Stimulated activated CD8-positive, alpha-beta memory T cell treated with anti-CD3 and anti-CD28 coated beads, Interleukin-2, amount 100 ng/mL, for 48 hours (primary cell): Measurements from ENCODE around the gene ZNF600.
A peak's percentile ranks its signal among the peaks of the same experiment; 100 is the strongest.
"Not testable (repeated sequence)": the region's sequence is repeated elsewhere in the genome, so short reads cannot be mapped to it uniquely, and the experiment has no call there.

ENCODE experiments used
- DNase-seq, 2 donors: peaks; one replicate each; pipeline ENCODE4 v3.0.0-alpha.2; 2020; ENCODE audit warnings: low read depth in 2 of 2

The ZNF600 gene

DNA sequence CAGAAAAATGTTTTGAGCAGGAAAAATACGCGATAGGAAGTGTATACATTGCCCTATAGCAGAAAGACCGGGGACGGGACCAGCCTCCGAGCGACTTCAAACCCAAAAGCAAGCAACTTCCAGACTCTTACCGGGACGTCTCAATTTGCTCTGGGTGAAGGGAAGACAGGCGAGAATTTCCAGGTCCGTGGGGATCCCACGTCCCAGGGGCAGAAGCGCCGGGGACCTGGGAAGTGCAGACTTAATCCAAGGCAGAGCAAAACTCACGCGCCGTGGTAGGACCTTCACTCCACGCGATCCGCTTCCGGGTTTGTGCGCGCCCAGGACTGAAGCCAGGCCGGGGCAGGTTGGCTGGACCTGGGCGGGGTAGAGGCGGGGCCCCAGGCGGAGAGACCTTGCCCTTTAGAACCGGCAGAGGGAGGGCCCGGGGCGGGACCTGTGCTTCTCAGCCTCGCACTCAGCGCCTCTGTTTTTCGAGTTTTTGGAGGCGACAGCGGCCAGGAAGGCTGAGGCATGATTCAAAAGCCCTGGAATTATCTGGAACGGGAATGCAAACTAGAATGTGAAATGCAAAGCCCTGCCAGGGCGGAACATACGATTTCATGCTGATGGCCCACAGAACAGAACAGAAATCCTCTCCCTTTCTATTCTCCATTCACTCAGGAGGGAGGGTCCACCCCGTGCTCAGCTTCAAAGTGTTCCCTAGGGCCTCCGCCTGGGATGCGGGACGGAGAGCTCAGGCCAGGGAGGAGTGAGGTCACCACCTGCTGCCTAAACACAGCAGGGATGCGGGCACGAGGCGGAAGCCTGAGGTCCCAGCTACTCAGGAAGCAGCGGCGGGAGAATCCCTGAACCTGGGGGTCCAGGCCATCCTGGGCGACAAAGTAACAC lies at the start of gene ZNF600:
ZNF600 (minus strand) TSS at position 328 of the 891 bp plus-strand sequence. CDS start 7,903 bp downstream, outside the sequence.
- DNase-seq: peak; percentile 57 to 76

DNA sequence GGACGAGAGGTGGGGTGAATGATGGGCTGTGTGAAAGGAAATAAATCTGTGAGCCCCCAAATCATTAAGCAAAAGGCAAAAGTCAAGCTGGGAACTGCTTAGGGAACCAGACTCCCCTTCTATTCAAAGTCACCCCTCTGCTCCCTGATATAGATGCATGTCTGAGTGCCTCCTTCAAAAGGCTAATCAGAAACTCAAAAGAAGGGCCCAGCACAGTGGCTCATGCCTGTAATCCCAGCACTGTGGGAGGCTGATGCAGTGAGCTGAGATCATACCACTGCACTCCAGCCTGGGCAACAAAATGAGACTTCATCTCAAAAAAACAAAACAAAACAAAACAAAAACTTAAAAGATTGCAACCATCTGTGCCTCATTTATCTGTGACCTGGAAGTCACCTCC lies 47.7 kb upstream of the ZNF600 start:
- not testable (repeated sequence) for DNase-seq

DNA sequence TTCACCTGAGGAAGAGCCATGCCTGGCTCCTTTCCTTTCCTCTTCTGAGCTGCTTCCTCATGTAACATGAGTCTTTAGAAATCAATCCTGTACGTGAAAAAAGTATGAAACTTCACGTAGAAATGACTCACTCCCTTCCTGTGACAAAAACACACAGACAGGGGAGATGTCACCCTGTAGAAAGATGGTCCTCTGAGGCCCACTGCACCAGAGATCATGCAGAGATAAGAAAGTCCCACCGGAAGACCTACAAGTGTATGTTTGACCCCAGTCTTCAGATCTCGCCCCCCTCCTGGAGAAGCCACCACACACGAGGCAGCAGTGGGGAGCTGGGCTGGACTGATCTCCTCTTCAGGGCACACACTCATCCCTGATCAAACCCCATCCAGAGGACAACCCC lies 47.0 kb upstream of the ZNF600 start:
- not testable (repeated sequence) for DNase-seq

DNA sequence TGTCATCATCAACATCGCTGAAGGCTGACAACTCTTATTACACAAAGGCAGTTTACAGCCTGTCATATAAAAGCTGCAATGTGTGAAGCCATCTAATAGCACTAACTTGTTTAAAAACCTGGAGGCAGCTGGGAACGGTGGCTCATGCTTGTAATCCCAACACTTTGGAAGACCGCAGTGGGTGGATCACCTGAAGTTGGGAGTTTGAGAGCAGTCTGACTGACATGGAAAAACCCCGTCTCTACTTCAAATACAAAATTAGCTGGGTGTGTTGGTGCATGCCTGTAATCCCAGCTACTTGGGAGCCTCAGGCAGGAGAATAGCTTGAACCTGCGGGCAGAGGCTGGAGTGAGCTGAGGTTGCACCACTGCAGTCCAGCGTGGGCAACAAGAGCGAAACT lies 43.3 kb upstream of the ZNF600 start:
- DNase-seq: not testable (repeated sequence)

DNA sequence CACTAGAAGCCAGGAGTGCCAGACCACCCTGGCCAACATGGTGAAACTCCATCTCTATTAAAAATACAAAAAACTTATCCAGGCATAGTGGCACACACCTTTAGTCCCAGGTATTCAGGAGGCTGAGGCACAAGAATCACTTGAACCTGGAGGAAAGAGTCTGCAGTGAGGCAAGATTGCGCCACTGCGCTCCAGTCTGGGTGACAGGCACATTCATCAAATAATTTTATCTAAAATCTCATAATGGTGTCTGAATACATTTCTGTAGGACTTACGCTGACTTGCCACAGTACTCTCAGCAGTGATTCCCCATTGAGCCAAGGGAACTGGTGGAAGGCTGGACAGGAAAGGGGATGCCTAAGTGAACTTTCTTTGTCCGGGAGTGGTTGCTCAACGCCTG lies 39.2 kb upstream of the ZNF600 start:
- no peak for DNase-seq

DNA sequence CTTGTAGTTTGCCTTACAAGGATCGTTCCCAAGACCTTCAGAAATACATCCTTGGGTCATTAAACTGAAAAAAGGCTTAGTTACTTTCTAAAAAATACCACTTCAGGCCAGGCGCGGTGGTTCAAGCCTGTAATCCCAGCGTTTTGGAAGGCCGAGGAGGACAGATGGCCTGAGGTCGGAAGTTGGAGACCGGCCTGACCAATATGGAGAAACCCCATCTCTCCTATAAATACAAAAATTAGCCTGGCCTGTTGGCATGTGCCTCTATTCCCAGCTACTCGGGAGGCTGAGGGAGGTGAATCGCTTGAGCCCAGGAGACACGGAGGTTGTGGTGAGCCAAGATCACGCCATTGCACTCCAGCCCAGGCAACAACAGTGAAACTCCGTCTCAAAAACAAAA lies 37.1 kb upstream of the ZNF600 start:
- DNase-seq: no peak

DNA sequence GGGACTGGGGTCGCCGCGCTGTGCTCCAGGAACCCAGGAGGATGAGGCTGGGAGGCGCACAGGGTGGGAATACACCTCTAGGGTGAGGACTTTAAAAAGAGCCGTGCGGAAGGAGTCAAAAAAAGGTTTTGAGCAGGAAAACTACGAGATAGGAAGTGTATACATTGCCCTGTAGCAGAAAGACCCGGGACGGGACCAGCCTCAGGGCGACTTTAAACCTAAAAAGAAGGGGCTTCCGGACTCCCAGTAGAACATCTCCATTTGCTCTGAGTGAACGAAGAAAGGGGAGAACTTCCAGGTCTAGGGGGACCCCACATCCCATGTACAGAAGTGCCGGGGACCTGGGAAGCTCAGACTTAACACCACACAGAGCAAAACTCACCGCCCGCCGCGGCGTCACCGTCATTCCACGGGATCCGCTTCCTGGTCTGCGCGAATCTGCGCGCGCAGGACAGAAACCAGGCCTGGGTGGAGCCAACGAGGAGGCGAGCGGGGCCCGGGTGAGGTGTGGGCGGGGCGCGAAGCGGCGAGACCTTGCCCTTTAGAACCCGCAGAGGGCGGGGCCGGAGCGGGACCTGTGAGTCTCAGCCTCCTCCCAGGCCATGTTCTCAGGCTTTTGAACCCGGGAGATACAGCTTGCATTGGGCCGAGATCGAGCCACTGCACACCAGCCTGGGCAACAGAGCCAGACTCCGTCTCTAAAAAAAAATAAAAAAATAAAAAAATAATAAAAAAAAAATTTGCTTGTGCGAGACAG lies 34.8 kb upstream of the ZNF600 start, which contains the start of gene ZNF28:
ZNF28 (minus strand) TSS at position 430 of the 757 bp plus-strand sequence. CDS start 3,675 bp downstream, outside the sequence.
- DNase-seq: peak; percentile 31 to 57

DNA sequence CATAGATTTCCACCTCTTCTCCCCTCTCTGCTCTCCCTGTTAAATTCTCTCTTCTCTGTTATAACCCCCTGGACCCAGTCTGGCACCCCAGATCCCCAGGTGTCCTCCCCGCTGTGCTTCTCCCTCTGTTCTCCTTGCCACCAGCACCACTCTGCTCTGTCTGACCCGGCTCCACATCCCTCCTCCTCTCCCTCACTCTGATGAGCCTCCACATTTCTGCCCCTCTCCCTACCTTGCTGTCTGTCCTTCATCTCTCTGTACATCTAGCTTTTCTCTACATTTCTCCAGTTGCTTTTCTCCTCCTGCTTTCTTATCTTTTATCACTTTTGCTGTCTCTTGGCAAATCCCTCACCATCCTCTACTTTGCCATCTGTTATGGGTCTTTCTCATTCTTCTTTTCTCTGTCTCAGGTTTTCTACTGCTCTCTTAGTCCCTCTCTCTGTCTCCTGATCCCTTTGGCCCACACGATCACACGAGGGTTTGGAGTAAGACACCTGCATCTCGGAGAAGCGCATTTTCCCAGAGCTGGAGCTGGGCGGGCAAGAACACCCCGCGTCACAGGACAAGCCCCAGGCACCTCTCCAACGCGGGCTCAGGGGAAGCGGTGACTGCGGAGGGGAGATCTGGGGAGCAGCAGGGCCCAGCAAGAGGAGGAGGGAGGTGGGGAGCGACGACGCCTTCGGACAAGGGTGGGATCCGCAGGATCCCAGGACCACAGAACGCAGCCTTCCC lies 34.0 kb upstream of the ZNF600 start:
- DNase-seq: not testable (repeated sequence)

DNA sequence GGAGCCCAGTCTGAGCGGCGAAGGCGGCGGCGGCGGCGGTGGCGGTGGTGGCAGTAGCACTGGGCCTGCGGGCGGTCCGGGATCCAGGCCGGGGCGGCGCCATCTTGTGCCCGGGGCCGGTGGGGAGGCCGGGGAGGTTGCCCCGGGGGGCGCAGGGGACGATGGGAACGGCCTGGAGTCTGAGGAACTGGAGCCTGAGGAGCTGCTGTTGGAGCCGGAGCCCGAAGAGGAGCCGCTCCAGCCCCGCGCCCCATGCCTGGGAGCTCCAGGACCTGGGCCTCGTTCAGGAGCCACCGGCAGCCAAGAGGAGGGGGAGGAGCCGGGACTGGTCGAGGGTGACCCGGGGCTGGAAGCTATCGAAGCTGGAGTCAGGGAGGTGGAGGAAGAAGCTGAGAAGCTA lies 23.2 kb upstream of the ZNF600 start:
- DNase-seq: no peak

DNA sequence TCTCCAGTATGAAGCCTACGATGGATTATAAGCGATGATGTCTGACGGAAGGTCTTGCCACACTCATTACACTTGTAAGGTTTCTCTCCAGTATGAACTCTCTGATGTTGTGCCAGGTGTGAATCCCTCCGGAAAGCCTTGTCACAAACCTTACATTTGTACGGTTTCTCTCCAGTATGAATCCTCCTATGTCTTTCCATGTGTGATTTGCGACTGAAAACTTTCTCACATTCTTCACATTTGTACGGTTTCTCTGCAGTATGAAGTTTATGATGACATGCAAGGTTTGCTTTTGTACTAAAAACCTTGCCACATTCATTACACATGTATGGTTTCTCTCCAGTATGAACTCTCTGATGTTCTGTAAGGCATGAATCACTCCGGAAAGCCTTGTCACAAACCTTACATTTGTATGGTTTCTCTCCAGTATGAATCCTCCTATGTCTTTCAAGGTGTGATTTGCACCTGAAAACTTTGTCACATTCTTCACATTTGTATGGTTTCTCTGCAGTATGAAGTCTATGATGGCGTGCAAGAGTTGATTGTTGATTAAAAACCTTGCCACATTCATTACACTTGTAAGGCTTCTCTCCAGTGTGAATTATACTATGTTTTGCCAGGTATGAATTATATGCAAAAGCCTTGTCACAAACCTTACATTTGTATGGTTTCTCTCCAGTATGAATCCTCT lies 13.5 kb upstream of the ZNF600 start:
- not testable (repeated sequence) for DNase-seq

DNA sequence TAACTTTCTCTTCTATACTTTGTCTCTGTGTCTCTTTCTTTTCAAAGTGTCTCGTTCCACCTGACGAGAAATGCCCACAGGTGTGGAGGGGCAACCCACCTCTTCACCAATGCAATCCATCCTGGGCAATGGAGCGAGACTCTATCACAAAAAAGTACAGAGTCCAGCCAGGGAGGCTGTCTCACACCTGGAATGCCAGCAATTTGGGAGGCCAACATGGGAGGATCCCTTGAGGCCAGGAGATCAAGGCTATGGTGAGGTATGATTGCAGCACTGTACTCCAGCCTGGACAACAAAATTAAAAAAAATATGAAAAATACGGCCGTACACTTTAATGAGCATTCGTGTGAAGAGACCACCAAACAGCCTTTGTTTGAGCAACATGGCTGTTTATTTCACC lies 2.8 kb upstream of the ZNF600 start:
- no peak for DNase-seq

DNA sequence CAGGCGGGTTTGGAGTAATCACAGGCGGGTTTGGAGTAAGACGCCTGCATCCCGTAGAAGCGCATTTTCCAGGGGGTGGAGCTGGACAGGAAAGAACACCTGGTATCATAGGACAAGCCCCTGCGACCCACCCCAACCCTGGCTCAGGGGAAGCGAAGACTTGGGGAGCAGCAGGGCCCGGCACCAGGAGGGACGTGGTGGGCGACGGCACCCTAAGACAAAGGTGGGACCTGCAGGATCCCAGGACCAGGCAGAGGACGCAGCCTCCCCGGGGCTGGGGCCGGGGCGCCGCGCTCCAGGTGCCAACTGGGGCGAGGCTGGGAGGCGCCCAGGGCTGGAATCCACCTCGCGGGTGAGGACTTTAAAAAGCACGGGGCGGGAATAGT lies 520 bp downstream of the ZNF600 start:
- no peak for DNase-seq

DNA sequence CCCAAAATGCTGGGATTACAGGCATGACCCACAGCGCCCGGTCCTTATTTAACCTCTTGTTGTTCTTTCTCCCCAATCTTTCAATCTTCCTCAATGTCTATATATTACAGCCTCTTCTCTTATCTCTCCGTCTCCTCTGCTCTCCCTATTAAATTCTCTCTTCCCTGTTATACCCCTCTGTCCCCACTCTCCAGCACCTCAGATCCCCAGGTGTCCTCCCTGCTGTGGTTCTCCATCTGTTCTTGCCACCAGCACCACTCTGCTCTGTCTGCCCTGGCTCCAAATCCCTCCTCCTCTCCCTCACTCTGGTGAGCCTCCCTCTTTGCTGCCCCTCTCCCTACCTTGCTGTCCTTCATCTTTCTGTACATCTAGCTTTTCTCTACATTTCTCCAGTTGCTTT lies 1.1 kb downstream of the ZNF600 start:
- no peak for DNase-seq

DNA sequence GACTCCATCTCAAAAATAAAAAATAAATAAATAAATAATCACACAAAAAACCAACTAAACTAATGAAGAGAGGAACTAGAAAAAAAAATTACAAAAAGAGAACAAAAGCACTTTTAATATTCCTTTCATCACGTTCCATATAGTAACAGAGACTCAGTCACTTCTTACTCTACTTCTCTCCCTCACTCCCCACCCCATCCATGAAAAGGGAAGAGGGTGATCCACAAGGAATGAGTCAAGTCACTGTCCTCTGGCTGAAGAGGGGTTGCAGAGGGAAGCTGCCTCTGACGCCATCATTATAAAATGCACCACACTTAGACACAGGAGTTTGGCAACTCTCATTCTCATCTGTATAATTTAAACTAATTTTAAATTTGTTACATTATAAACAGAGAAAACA lies 3.7 kb downstream of the ZNF600 start:
- DNase-seq: not testable (repeated sequence)

DNA sequence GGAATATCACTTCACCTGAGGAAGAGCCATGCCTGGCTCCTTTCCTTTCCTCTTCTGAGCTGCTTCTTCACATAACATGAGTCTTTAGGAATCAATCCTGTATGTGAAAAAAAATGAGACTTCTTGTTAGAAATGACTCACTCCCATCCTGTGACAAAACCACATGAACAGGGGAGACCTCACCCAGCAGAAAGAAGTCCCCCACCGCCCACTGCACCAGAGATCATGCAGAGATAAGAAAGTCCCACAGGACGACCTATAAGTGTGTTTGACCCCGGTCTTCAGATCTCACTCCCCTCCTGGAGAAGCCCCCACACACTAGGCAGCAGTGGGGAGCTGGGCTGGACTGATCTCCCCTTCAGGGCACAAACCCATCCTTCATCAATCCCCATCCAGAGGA lies 7.8 kb downstream of the ZNF600 start:
- DNase-seq: peak in 1 of 2 donors; percentile 21

DNA sequence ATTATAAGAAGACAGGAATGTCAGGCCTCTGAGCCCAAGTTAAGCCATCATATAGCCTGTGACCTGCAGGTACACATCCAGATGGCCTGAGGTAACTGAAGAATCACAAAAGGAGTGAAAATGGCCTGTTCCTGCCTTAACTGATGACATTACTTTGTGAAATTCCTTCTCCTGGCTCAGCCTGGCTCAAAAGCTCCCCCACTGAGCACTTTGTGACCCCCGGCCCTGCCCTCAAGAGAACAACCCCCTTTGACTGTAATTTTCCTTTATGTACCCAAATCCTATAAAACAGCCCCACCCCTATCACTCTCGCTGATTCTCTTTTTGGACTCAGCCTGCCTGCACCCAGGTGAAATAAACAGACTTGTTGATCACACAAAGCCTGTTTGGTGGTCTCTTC lies 30.1 kb downstream of the ZNF600 start:
- DNase-seq: not testable (repeated sequence)

DNA sequence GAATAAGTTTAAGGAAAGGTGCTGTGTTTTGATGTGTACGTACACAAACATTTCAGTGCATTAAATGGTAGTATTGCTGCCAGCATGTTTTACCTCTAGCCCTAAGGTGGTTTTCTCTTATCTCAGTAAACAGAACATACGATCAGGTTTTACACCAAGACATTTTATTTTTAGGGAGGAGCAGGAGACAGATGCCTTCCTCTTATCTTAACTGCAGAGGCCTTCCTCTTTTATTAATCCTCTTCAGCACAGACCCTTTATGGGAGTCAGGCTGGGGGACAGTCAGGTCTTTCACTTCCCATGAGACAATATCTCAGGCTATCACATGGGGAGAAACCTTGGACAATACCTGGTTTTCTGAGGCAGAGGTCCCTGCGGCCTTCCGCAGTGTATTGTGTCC lies 36.8 kb downstream of the ZNF600 start:
- DNase-seq: no peak

DNA sequence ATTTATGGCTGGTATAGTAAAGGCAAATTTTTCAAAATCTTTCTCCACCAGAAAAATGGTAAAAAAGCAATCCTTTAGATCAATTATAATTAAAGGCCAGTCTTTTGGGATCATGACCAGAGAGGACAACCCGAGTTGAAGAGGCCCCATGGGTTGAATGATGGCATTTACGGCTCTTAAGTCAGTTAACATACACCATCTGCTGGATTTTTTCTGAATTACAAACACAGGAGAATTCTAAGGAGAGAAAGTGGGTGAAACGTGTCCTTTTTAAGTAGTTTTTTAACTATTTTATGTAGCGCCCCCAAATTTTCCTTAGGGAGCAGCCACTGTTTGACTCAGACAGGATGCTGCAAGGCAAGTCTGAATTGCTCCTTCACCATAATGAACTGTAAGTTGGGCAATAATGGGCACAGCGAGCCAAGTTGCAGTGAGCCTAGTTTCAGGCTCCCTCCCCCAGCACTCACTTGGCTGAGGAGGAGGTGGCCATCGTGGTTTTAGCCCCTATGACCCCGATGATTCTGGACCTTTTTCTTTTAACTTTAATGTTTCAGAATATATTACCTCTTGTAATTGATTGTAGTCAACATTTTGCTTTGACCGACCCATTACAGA lies 38.1 kb downstream of the ZNF600 start:
- DNase-seq: no peak

DNA sequence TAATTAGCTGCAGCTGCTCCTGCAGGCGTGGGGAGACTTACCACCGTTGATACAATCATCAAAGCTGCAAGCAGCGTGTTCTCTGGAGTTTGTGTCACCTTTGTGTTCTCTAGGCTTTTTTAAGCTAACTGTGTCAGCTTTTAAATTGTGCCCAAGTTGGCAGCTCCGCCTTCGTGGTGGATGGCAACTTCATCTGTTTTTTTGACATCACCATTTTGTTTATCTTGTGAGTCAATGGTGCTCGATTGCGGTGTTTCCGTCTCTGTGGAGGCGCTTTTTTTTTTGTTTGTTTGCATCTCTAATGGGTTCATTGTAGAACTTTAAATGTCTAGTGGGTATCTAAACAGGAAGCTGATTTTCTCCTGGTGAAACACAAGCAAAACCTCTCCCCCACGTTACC lies 40.7 kb downstream of the ZNF600 start:
- not testable (repeated sequence) for DNase-seq

DNA sequence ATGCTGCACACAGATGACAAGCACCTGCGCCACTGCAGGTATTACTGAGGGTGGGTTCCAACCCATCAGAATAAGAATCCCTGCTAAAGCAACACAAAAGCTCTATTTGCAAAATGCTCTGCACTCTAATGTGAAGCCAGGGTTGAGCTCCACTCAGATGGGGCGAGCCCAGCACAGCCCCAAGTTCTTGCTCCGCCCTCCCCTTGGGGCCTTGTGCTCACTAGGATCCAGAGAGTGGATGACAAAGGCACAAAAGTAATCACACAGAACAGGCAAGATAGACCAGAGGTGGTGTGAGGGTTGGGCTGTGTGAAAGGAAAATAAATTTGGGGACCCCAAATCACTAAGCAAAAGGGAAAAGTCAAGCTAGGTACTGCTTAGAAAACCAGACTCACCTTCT lies 43.5 kb downstream of the ZNF600 start:
- DNase-seq: no peak

DNA sequence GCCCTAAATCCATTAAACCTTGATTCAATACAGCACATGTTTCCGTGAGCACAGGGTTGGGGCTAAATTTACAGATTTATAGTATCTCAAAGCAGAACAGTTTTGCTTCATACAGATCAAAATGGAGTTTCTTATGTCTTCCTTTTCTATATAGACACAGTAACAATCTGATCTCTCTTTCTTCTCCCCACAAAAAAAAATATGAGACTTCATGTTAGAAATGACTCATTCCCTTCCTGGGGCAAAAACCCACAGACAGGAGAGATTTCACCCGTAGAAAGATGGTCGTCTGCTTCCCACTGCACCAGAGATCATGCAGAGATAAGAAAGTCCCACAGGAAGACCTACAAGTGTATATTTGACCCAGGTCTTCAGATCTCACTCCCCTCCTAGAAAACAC lies 44.1 kb downstream of the ZNF600 start:
- DNase-seq: no peak
